NCI-H446 (cell line): ENCODE data around the gene BMPR1A.
"Not testable (repeated sequence)": the region's sequence is repeated elsewhere in the genome, so short reads cannot be mapped to it uniquely, and the experiment has no call there.

Experiments
- DNase-seq, 2 experiments: peaks; one replicate each; lab custom pipeline; 2025; lab: John Stamatoyannopoulos, UW

Gene BMPR1A

GRCh38 chr10:86730227-86730626, 26.2 kb upstream of the BMPR1A start:
- no peak for DNase-seq

GRCh38 chr10:86732771-86733170, 23.6 kb upstream of the BMPR1A start:
- no peak for DNase-seq

- DNase-seq, result no peak
Measured at GRCh38 chr10:86733260-86733671, 23.2 kb upstream of the BMPR1A start.

- DNase-seq, result no peak
Measured at GRCh38 chr10:86734207-86734988, 22.0 kb upstream of the BMPR1A start.

GRCh38 chr10:86735278-86735677, 21.1 kb upstream of the BMPR1A start:
- not testable (repeated sequence) for DNase-seq

- no peak for DNase-seq
Measured at GRCh38 chr10:86742230-86742629, 14.2 kb upstream of the BMPR1A start.

- no peak for DNase-seq
Measured at GRCh38 chr10:86744067-86744725, 12.2 kb upstream of the BMPR1A start.

GRCh38 chr10:86747796-86748581, 8.4 kb upstream of the BMPR1A start:
- DNase-seq, result no peak

GRCh38 chr10:86749854-86750253, 6.6 kb upstream of the BMPR1A start:
- no peak for DNase-seq

- DNase-seq, result no peak
Measured at GRCh38 chr10:86751477-86751876, 4.9 kb upstream of the BMPR1A start.

- no peak for DNase-seq
Measured at GRCh38 chr10:86752311-86752710, 4.1 kb upstream of the BMPR1A start.

GRCh38 chr10:86753051-86753450, 3.4 kb upstream of the BMPR1A start:
- no peak for DNase-seq

GRCh38 chr10:86753638-86754434, 2.6 kb upstream of the BMPR1A start:
- no peak for DNase-seq

GRCh38 chr10:86755454-86755739, 1.0 kb upstream of the BMPR1A start:
- no peak for DNase-seq

- peak; percentile 68 to 93 for DNase-seq
Measured at GRCh38 chr10:86755740-86756510, 494 bp upstream of the BMPR1A start.

- DNase-seq, result peak in 1 of 2 experiments; percentile 41
Measured at GRCh38 chr10:86757113-86757972, 924 bp downstream of the BMPR1A start.

GRCh38 chr10:86758189-86759072, 2.0 kb downstream of the BMPR1A start:
- no peak for DNase-seq

GRCh38 chr10:86759073-86759672, 2.8 kb downstream of the BMPR1A start:
- DNase-seq, result no peak

GRCh38 chr10:86763404-86763803, 7.0 kb downstream of the BMPR1A start:
- DNase-seq, result no peak
